Upper lobe of right lung (tissue), 1 donor: ENCODE data around the gene BDKRB2. TPM values are rescaled to one million over a fixed set of nuclear protein-coding genes. Genes with fewer than 3 reads are reported as not detected.

Experiments used
- ATAC-seq: fragments of 200-7000 bp; cut with Tn5 transposase; one replicate; pipeline ENCODE4 v1.9.1; 2020; ENCODE audit warnings: mild to moderate bottlenecking, moderate library complexity
- DNase-seq: peaks from one replicate; pipeline ENCODE4 v3.0.0-alpha.2; 2020
- H3K27ac ChIP-seq: fragments of 200-600 bp; one replicate; pipeline ENCODE4 v1.8.0; 2022
- H3K27me3 ChIP-seq: fragments of 200-600 bp; one replicate; pipeline ENCODE4 v1.8.0; 2022; ENCODE audit warnings: mild to moderate bottlenecking
- H3K36me3 ChIP-seq: fragments of 200-600 bp; one replicate; pipeline ENCODE4 v1.8.0; 2022
- H3K4me1 ChIP-seq: fragments of 200-600 bp; one replicate; pipeline ENCODE4 v1.8.0; 2022
- H3K4me3 ChIP-seq: fragments of 200-600 bp; one replicate; pipeline ENCODE4 v1.8.0; 2022; ENCODE audit warnings: mild to moderate bottlenecking
- H3K9me3 ChIP-seq: fragments of 200-600 bp; one replicate; pipeline ENCODE4 v1.8.0; 2022
- CTCF ChIP-seq: fragments of 200-600 bp; IDR thresholded peaks from one replicate; pipeline ENCODE4 v1.8.0; 2022; ENCODE audit warnings: antibody characterized with exemption
- intact Hi-C: fragments of 100-400 bp; cut with DNase I; formaldehyde crosslinking; loops from one replicate; pipeline ENCODE4 v1.11.0; 2022
- total RNA-seq: library from RNA; stranded (reverse); fragmentation: NEBNext Ultra II Directional; extraction: Animal tissue kit (Norgen Biotek cat#: 25700); gene quantifications from one replicate; pipeline ENCODE4 v1.2.1, GENCODE V29; 2021
- donor health status: DM: no; HTN: yes; CAD: no; lungs with severe emphysema.

The BDKRB2 gene
- total RNA-seq, 1 donor from 2014 or later: 1.5 TPM

DNA sequence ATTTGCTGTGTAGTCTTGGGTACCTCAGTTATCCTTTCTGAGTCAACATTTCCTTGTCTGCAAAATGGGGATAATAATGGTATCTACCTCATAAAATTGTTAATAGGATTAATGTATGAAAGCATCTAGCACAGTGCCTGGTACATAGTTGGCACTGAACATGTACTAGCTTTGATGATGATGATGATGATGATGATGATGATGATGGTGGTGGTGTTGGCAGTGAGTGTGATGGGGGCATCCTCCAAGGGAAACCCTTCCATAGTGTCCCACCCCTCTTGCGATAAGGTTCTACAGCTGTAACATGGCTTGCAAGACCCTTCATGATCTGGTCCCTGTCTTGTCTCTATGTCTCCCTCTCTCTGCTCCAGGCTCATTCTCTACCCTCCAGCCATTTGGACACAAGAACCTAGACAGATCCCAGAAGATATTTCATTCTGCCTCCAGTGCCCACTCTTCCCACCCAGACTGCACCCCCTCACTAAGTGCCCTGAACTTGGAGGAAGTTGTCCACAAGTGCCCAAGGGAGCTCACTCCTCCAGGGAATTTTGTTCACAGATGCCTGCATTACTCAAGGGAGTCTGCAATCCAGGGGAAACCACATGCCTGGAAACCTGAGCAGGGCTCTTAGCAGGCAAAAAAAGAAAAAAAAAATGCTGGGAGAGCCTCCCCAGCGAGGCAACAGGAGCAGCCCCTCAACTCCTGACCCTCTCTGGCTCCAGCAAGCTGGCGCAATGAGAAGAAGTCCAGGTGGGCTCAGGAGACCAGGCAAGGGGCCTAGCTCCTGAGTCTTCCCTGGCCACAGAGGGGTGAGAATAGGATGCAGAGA, 41.3 kb downstream of the BDKRB2 start:
- Histone ChIP-seq H3K27me3 (no peaks in the 10 kb centered on the region), H3K4me1 (no peaks in the 10 kb centered on the region), H3K36me3 (no peaks in the 10 kb centered on the region), H3K9me3 (no peaks in the 10 kb centered on the region), H3K4me3 (no peak overlapping the region), H3K27ac (no peak overlapping the region)
- ATAC-seq: no peak
- peak; percentile 13 for DNase-seq
- TF ChIP-seq CTCF: no peak
- intact Hi-C loops: no loop called here

DNA sequence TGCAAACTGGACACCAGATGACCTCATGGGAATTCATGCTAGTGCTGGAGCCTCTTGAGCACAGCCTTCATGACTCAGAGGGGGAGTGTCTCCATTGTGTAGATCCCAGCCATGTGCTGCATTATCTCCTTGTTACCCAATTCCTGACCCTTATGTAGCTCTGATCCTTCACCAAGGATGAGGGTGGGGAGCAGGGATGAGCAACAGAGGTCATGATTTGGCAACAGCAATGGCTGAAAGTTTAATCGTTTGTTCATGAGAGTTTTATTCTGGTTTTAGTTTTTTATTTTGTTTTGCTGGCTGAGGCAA, 41.9 kb downstream of the BDKRB2 start:
- no peaks in the 10 kb centered on the region for H3K27me3 ChIP-seq
- ATAC-seq (no peak), DNase-seq (no peak)
- no peaks in the 10 kb centered on the region for H3K9me3 ChIP-seq
- no peak overlapping the region for H3K27ac ChIP-seq
- no peak overlapping the region for H3K4me3 ChIP-seq
- no peaks in the 10 kb centered on the region for H3K36me3 ChIP-seq
- intact Hi-C loops: no loop called here
- TF ChIP-seq CTCF: no peak
- H3K4me1 ChIP-seq: no peaks in the 10 kb centered on the region

DNA sequence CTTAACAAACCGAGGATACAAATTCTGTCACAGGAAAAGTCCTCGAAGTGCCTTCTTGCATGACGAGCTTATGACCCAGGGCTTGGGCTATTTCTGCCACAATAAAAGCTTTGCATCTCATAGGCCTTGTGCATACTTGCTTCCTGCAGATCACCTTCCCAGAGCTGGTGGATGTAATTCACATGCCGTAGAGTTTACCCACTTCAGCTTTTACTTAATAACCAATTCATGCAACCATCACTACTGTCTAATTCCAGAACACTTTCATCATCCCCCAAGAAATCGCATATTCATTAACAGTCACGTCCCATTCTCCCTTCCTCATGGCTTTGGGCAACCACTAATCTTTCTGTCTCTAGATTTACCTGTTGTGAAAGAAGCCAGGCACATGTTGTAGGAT, 42.4 kb downstream of the BDKRB2 start:
- H3K27me3 ChIP-seq: no peaks in the 10 kb centered on the region
- no peak for TF ChIP-seq CTCF
- peak; percentile 5 for DNase-seq
- H3K4me3 ChIP-seq: no peak overlapping the region
- no peak for ATAC-seq
- H3K9me3 ChIP-seq: no peaks in the 10 kb centered on the region
- no peaks in the 10 kb centered on the region for H3K36me3 ChIP-seq
- no peak overlapping the region for H3K27ac ChIP-seq
- intact Hi-C loops: no loop called here
- H3K4me1 ChIP-seq: no peaks in the 10 kb centered on the region

GRCh38 chr14:96249029-96249428, 44.4 kb downstream of the BDKRB2 start:
- Histone ChIP-seq H3K4me3 (no peak overlapping the region), H3K27me3 (no peaks in the 10 kb centered on the region), H3K9me3 (no peaks in the 10 kb centered on the region), H3K36me3 (no peaks in the 10 kb centered on the region), H3K27ac (no peak overlapping the region), H3K4me1 (no peaks in the 10 kb centered on the region)
- no peak for TF ChIP-seq CTCF
- ATAC-seq: peak; percentile 74
- intact Hi-C loops: no loop called here
- peak; percentile 60 for DNase-seq

DNA sequence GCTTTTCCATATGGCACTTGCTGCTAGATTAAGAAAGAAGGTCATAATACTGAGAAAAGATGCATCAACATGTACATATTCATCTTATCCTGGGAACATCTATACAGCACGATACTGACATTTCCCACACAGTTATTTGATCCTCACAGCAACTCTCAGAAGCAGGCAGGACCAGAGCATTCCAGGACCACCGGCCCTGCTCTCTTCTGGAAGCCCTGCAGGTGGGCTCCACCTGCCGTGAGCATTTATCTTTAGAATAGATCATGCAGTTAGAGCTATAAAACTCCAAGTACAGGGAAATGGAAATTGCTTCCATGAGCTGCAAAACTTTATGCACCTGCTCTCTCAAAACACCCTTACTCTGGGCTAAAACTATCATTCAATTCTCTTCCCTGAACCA, 45.8 kb downstream of the BDKRB2 start:
- H3K27me3 ChIP-seq: no peaks in the 10 kb centered on the region
- no peaks in the 10 kb centered on the region for H3K4me1 ChIP-seq
- intact Hi-C loops: no loop called here
- ATAC-seq: no peak
- H3K36me3 ChIP-seq: no peaks in the 10 kb centered on the region
- DNase-seq: no peak
- no peak for TF ChIP-seq CTCF
- H3K9me3 ChIP-seq: no peaks in the 10 kb centered on the region
- H3K4me3 ChIP-seq: no peak overlapping the region
- H3K27ac ChIP-seq: no peak overlapping the region
